Inflammatory macrophage treated with lipopolysaccharide for 4 hours (primary cell): ENCODE measurements around the gene CD96.
"Not testable (repeated sequence)": the region's sequence is repeated elsewhere in the genome, so short reads cannot be mapped to it uniquely, and the experiment has no call there.

Experiments
- DNase-seq: peaks from one replicate; pipeline ENCODE4 v3.0.0-alpha.2; 2020

CD96 gene

GRCh38 chr3:111630638-111631037, 88.6 kb downstream of the CD96 start:
- DNase-seq, result not testable (repeated sequence)

GRCh38 chr3:111635403-111635802, 93.4 kb downstream of the CD96 start:
- DNase-seq, result no peak

GRCh38 chr3:111636366-111636885, 94.4 kb downstream of the CD96 start:
- no peak for DNase-seq

GRCh38 chr3:111639316-111639715, 97.3 kb downstream of the CD96 start:
- DNase-seq, result no peak

GRCh38 chr3:111648991-111649579, 107.1 kb downstream of the CD96 start:
- DNase-seq, result no peak

GRCh38 chr3:111650378-111651275, 108.6 kb downstream of the CD96 start:
- DNase-seq, result no peak

- DNase-seq, result no peak
These were observed 110.6 kb downstream of the CD96 start for GRCh38 chr3:111652492-111653180.

- no peak for DNase-seq
These were observed 111.8 kb downstream of the CD96 start for GRCh38 chr3:111653766-111654165.

GRCh38 chr3:111662012-111662411, 120.0 kb downstream of the CD96 start:
- no peak for DNase-seq

GRCh38 chr3:111662907-111663306, 120.9 kb downstream of the CD96 start:
- DNase-seq, result no peak

GRCh38 chr3:111666041-111666735, 124.2 kb downstream of the CD96 start:
- no peak for DNase-seq

- DNase-seq, result no peak
These were observed 125.2 kb downstream of the CD96 start for GRCh38 chr3:111667170-111667569.

- peak; percentile 98 for DNase-seq
These were observed 125.7 kb downstream of the CD96 start for GRCh38 chr3:111667621-111668239.

GRCh38 chr3:111668326-111668725, 126.3 kb downstream of the CD96 start:
- DNase-seq, result no peak

GRCh38 chr3:111668888-111669488, 127.0 kb downstream of the CD96 start:
- peak; percentile 65 for DNase-seq

- no peak for DNase-seq
These were observed 128.1 kb downstream of the CD96 start for GRCh38 chr3:111669926-111670630.

GRCh38 chr3:111672461-111672860, 130.5 kb downstream of the CD96 start:
- DNase-seq, result not testable (repeated sequence)

- DNase-seq, result no peak
These were observed 133.8 kb downstream of the CD96 start for GRCh38 chr3:111675846-111676210.

- no peak for DNase-seq
These were observed 134.4 kb downstream of the CD96 start for GRCh38 chr3:111676211-111677006.

- DNase-seq, result no peak
These were observed 135.0 kb downstream of the CD96 start for GRCh38 chr3:111677007-111677392.
